Fibroblast of the aortic adventitia (primary cell): Measurements from ENCODE around the gene KANK3. TPM values are rescaled to one million over a fixed set of nuclear protein-coding genes. Genes with fewer than 3 reads are reported as not detected.

ENCODE experiments used
- DNase-seq: peaks from one replicate; pipeline ENCODE4 v3.0.0-alpha.2; 2010; ENCODE audit warnings: low read depth
- H3K4me3 ChIP-seq: 2 replicates; pipeline ENCODE4 v1.5.1; 2011; ENCODE audit warnings: low read depth, mild to moderate bottlenecking, control low read depth, low read length, moderate library complexity
- CTCF ChIP-seq: IDR thresholded peaks from 2 replicates; pipeline ENCODE4 v1.5.1; 2011; ENCODE audit warnings: mild to moderate bottlenecking, low read length, control low read depth, inconsistent platforms; ENCODE audit not compliant: insufficient read depth
- total RNA-seq: library from RNA; depleted of rRNA; stranded (reverse); fragments of >200 nt; gene quantifications from 2 replicates; pipeline ENCODE4 v1.2.3, GENCODE V29; 2012; ENCODE audit warnings: low replicate concordance

The KANK3 gene
- total RNA-seq, 1 donor = 0.09 TPM

- DNase-seq = no peak
- no peak overlapping the region for H3K4me3 ChIP-seq
- TF ChIP-seq CTCF = no peak
Observed at GRCh38 chr19:8311461-8312260, 31.4 kb downstream of the KANK3 start.

GRCh38 chr19:8310342-8311055 lies 32.6 kb downstream of the KANK3 start:
- DNase-seq = no peak
- TF ChIP-seq CTCF = no peak
- no peak overlapping the region for H3K4me3 ChIP-seq

GRCh38 chr19:8308891-8309291 lies 34.2 kb downstream of the KANK3 start:
- DNase-seq = no peak
- TF ChIP-seq CTCF = no peak
- H3K4me3 ChIP-seq = no peak overlapping the region

- DNase-seq = peak; percentile 89
- peak within 1 kb of the TSS; percentile 77 for H3K4me3 ChIP-seq
- TF ChIP-seq CTCF = no peak
Observed at GRCh38 chr19:8307965-8308866, 34.8 kb downstream of the KANK3 start, which contains the start of gene CD320. TSS of gene CD320 (minus strand) at chr19:8308358. CDS start at chr19:8308290, 68 bp downstream.

- TF ChIP-seq CTCF = peak; percentile 15
- H3K4me3 ChIP-seq = peak overlapping the region; percentile 77
- no peak for DNase-seq
Observed at GRCh38 chr19:8307400-8307964, 35.6 kb downstream of the KANK3 start.
